Immature natural killer cell (primary cell): ENCODE data around the gene F12. TPM values are rescaled to one million over a fixed set of nuclear protein-coding genes. Genes with fewer than 3 reads are reported as not detected.

Experiments used
- DNase-seq, 3 donors: peaks; one replicate each; pipeline ENCODE4 v3.0.0; 2022; ENCODE audit warnings: mixed read lengths in 1 of 3
- H3K27ac Mint-ChIP-seq, 6 donors: one replicate each; pipeline ENCODE4 v1.8.0; 2020; ENCODE audit warnings: mixed read lengths in 6 of 6, mild to moderate bottlenecking in 5 of 6, inconsistent platforms in 4 of 6, moderate library complexity in 3 of 6
- H3K27me3 Mint-ChIP-seq, 3 donors: one replicate each; pipeline ENCODE4 v1.8.0; 2020 to 2021; ENCODE audit warnings: low read depth in 3 of 3, mild to moderate bottlenecking in 3 of 3, mixed read lengths in 3 of 3, moderate library complexity in 3 of 3, inconsistent platforms in 1 of 3
- H3K36me3 Mint-ChIP-seq, 3 donors: one replicate each; pipeline ENCODE4 v1.8.0; 2020; ENCODE audit warnings: mixed read lengths in 3 of 3, inconsistent platforms in 2 of 3, mild to moderate bottlenecking in 2 of 3
- H3K4me1 Mint-ChIP-seq, 2 donors: one replicate each; pipeline ENCODE4 v1.8.0; 2020; ENCODE audit warnings: inconsistent platforms in 2 of 2, mild to moderate bottlenecking in 2 of 2, mixed read lengths in 2 of 2, moderate library complexity in 1 of 2
- H3K4me3 Mint-ChIP-seq, 5 donors: one replicate each; pipeline ENCODE4 v1.8.0; 2020; ENCODE audit warnings: mild to moderate bottlenecking in 5 of 5, mixed read lengths in 5 of 5, inconsistent platforms in 3 of 5, moderate library complexity in 3 of 5
- H3K9me3 Mint-ChIP-seq, 6 donors: one replicate each; pipeline ENCODE4 v1.8.0; 2020; ENCODE audit warnings: mild to moderate bottlenecking in 6 of 6, mixed read lengths in 6 of 6, inconsistent platforms in 4 of 6, moderate library complexity in 3 of 6
- polyA plus RNA-seq, 3 donors: library from polyadenylated mRNA; unstranded; fragments of 300-500 nt; fragmentation: Illumina TruSeq; gene quantifications; one replicate each; pipeline ENCODE4 v1.2.3, GENCODE V29; 2021

Gene F12
- polyA plus RNA-seq, 3 donors from 2014 or later, result 1.3 to 2.3 TPM; not detected in 1

DNA sequence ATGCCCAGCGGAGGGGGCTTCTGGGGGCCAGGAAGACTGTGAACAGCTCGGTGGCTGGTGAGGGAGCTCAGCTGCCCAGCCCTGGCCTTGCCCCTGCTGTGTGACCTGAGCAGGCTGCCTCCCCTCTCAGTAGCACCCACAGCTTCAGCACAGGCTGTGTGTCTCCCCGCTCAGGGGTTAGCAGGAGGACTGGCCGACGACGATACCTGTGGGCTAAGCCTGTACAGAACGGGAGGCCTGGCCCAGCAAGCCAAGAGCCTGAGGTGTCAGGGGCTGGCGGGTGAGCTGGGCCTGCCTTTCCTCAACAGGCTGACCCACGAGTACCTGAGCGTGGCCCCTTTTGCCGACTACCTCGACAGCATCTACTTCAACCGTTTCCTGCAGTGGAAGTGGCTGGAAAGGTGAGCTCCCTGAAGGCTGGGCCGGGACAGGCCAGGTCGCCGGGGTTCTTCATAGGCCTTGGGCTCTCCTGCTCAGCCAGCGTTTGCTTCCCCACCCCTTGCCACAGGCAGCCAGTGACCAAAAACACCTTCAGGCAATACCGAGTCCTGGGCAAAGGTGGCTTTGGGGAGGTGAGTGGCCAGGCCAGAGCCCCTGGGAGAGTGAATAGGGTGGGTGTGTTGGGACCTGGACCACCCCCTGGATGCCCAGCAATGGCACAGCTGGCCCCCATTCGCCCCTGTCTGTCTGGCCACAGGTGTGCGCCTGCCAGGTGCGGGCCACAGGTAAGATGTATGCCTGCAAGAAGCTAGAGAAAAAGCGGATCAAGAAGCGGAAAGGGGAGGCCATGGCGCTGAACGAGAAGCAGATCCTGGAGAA lies 23.7 kb upstream of the F12 start:
- DNase-seq, result no peak
- peak overlapping the region in 5 of 6 donors; percentile 74 to 86 (median 79) for H3K27ac Mint-ChIP-seq
- H3K36me3 Mint-ChIP-seq, result peaks cover 5 to 33% (median 9%) of the 10 kb centered on the region in 3 donors
- no peaks in the 10 kb centered on the region for H3K9me3 Mint-ChIP-seq
- peak overlapping the region; percentile 23 to 94 (median 54) for H3K4me3 Mint-ChIP-seq
- H3K27me3 Mint-ChIP-seq, result peaks cover 9 to 16% (median 10%) of the 10 kb centered on the region in 3 donors
- peaks cover 74 to 85% of the 10 kb centered on the region in 2 donors for H3K4me1 Mint-ChIP-seq

DNA sequence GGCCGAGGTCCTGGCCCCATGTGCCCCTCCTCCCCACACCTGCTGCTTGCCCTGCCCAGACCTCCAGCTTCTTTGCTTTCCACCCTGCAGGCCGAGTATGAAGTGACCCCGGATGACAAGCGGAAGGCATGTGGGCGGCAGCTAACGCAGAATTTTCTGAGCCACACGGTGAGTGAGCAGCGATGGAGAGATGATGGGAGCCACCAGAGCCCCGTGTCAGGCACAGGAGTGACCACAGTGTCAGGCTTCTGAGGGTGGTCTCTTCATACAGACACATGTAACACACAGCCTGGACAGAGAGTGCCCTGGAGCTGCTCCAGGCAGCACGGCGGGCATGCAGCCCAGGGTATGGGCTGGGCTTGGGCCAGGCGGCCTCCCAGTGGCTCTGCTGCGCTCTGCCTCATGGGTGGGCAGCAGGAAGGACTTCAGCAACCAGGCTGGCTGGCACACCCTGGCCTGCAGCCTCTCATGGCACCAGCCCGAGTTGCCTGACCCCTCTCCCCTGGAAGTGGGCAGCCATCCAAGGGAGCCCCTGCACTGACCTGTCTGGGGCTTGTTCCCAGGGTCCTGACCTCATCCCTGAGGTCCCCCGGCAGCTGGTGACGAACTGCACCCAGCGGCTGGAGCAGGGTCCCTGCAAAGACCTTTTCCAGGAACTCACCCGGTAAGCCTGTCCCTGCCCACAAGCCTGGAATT lies 22.9 kb upstream of the F12 start:
- H3K27ac Mint-ChIP-seq, result peak overlapping the region; percentile 93 to 99 (median 97)
- H3K4me1 Mint-ChIP-seq, result peaks cover 78 to 86% of the 10 kb centered on the region in 2 donors
- H3K36me3 Mint-ChIP-seq, result peaks cover 4 to 27% (median 8%) of the 10 kb centered on the region in 3 donors
- peaks cover 9 to 16% (median 10%) of the 10 kb centered on the region in 3 donors for H3K27me3 Mint-ChIP-seq
- peak overlapping the region; percentile 93 to 95 (median 94) for H3K4me3 Mint-ChIP-seq
- no peaks in the 10 kb centered on the region for H3K9me3 Mint-ChIP-seq
- DNase-seq, result no peak

DNA sequence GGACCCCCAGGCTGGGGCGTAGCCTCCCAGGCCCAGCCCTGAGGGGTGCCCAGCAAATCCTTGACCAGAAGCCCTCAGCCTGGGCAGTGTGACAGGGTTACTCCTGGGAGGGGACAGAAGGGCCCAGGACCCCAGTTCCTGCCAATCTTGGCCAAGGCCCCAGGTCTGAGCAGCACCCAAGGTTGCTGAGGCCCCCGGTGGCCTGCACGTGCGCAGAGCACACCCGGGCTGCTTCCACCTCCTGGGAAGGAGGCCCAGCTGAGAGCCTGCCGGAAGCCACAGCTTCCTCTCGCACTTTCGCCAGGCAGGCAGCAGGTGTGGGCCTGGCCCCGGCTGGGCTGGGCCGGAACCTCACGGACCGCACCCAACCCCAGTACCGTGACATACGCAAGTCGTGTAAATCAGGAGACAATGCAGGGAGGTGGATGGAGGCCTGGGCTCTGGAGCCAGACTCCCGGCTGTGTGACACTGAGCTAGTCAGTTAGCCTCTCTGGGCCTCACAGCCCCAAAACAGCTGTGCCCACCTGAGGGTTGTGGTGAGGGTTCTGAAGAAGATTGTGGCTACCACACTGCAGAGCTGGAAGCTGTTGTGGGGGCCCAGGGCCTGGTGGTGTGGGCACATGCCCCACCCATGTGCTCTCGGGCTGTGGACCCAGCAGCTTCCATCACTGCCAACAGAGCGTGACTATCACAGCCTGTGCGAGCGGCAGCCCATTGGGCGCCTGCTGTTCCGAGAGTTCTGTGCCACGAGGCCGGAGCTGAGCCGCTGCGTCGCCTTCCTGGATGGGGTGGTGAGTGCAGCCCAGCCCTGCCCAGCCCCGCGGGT lies 22.2 kb upstream of the F12 start:
- peaks cover 76 to 83% of the 10 kb centered on the region in 2 donors for H3K4me1 Mint-ChIP-seq
- peaks cover 1 to 20% (median 4%) of the 10 kb centered on the region in 3 donors for H3K36me3 Mint-ChIP-seq
- peak overlapping the region; percentile 93 to 95 (median 94) for H3K4me3 Mint-ChIP-seq
- no peaks in the 10 kb centered on the region for H3K9me3 Mint-ChIP-seq
- DNase-seq, result peak; percentile 79 to 84 (median 81)
- H3K27me3 Mint-ChIP-seq, result peaks cover 9 to 21% (median 10%) of the 10 kb centered on the region in 3 donors
- peak overlapping the region; percentile 93 to 99 (median 97) for H3K27ac Mint-ChIP-seq

DNA sequence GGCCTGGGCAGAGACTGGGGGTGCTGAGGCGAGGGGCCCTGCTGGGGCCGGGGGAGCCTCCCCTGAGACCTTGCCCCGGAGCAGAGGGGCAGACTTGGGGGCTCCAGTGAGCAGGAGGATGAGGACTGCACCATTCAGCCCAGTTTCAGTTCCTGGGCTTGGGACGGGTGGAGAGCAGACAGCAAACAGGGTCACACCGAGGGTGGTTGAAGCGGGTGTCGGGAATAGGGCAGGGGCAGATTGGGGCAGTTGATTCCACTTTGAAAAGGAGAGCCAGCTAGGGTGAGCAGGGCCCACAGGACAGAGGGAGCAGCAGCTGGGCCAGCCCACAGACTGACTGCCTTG lies 21.6 kb upstream of the F12 start:
- H3K9me3 Mint-ChIP-seq, result no peaks in the 10 kb centered on the region
- peak overlapping the region; percentile 93 to 95 (median 94) for H3K4me3 Mint-ChIP-seq
- peaks cover 14 to 26% (median 15%) of the 10 kb centered on the region in 3 donors for H3K27me3 Mint-ChIP-seq
- H3K36me3 Mint-ChIP-seq, result peaks cover 0 to 19% (median 4%) of the 10 kb centered on the region in 3 donors
- H3K4me1 Mint-ChIP-seq, result peaks cover 79 to 85% of the 10 kb centered on the region in 2 donors
- peak overlapping the region; percentile 93 to 99 (median 97) for H3K27ac Mint-ChIP-seq
- DNase-seq, result no peak

DNA sequence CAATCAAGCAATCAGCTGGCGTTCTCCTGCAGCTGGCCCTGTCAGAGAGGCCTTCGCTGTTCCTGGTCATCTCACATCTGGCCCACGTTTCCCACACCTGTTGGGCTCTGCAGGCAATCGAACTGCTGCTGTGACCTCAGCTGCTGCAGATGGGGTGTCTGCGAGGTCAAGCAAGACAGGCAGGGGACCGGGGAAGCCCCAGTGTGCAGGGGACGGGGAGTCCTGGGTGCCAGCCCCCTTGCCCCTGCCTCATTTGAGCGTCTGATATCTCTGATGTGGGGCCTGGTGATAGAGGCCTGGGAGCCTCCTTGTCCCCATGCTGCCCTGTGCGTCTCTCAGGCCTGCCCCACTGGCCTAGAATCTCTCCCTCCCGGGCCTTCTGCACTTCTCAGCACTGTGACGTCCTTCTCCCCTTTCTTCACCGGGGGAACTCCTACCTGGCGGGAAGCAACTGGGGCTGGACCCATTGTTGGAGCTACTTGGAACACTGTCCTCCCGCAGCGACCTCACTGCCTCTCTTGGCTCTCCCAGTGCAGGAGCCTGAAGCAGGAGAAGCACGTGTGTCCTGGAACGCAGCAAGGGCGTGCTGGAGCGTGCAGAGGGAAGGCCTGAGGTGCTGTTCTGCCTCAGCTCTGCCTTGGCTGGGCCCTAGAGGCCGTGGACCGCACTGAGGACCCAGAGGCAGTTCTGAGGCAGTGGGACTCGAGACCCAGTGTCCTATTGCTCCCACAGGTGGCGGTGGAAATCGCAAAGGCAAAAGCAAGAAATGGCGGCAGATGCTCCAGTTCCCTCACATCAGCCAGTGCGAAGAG lies 21.0 kb upstream of the F12 start:
- H3K4me3 Mint-ChIP-seq, result peak overlapping the region; percentile 93 to 95 (median 94)
- peaks cover 0 to 13% (median 4%) of the 10 kb centered on the region in 3 donors for H3K36me3 Mint-ChIP-seq
- H3K4me1 Mint-ChIP-seq, result peaks cover 85% of the 10 kb centered on the region in 2 donors
- no peaks in the 10 kb centered on the region for H3K9me3 Mint-ChIP-seq
- peaks cover 14 to 29% (median 15%) of the 10 kb centered on the region in 3 donors for H3K27me3 Mint-ChIP-seq
- no peak for DNase-seq
- peak overlapping the region; percentile 93 to 99 (median 97) for H3K27ac Mint-ChIP-seq

DNA sequence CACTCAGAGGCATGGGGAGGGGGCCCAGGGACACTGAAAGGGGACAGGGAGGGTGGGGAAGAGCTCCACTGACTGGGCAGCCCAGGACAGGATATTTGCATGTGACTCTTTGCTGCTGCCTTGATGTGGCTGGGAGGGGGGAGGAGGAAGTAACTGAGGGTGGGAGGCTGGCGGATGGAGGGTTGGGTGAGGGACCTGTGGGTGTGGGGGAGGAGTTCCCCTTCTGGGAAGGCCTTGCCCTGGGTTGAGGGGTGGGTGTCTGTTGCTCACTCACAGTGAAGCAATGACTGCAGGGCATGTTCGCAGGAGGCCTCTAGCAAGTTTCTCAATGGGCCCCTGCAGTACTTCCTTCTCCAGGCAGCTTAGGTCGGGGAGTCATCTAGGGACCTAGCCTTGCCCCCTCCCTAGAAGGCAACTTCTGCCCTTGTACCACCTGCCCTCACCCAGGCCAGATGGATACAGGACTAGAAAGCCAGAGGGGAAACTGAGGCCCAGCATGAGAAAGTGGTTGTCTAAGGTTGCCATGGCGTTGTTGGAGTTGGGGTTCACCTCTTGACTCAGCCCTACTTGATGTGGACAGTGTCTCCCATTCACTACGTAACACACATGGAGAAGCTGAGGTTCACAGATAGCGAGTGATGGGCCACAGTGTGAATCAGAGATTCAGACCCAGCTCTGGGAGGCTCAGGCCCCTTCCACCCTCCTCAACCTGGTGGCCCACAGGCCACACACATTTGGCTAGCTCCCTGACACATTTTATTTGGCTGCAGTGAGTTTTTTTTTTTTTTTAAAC lies 20.1 kb upstream of the F12 start:
- H3K27ac Mint-ChIP-seq, result peak overlapping the region; percentile 93 to 99 (median 97)
- DNase-seq, result peak; percentile 82 to 84 (median 83)
- H3K4me1 Mint-ChIP-seq, result peaks cover 84 to 85% of the 10 kb centered on the region in 2 donors
- H3K27me3 Mint-ChIP-seq, result peaks cover 14 to 29% (median 15%) of the 10 kb centered on the region in 3 donors
- H3K36me3 Mint-ChIP-seq, result peaks cover 0 to 7% (median 3%) of the 10 kb centered on the region in 3 donors
- H3K9me3 Mint-ChIP-seq, result no peaks in the 10 kb centered on the region
- peak overlapping the region; percentile 93 to 95 (median 94) for H3K4me3 Mint-ChIP-seq

DNA sequence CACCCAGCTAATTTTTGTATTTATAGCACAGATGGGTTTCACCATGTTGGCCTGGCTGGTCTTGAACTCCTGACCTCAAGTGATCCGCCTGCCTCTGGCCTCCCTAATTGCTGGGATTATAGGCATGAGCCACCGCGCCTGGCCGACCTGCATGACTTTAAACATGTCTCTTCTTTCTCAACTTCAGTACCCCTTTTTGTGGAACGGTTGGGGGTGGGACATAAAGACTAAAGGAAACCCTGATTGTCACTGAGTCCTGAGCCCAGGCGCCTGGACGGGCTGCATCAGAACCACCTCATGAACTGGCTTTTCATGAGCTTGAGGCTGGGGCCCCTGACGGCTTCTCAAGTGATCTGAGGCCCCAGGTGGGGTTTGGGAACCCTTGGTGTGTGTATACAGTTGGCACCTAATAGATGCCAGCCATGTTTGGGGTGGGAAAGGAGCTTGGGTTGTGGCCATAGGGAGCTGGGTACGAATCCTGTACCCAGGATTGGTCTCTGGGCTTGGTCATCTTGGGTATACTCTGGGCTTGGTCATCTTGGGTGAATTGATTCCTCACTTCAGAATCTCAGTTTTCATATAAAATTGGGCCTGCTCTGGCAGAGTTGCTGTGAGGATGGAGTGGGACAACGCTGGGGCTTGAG lies 19.3 kb upstream of the F12 start:
- no peaks in the 10 kb centered on the region for H3K9me3 Mint-ChIP-seq
- H3K4me1 Mint-ChIP-seq, result peaks cover 82 to 83% of the 10 kb centered on the region in 2 donors
- H3K4me3 Mint-ChIP-seq, result peak overlapping the region; percentile 93 to 95 (median 94)
- peak overlapping the region; percentile 93 to 99 (median 97) for H3K27ac Mint-ChIP-seq
- H3K27me3 Mint-ChIP-seq, result peaks cover 12 to 29% (median 15%) of the 10 kb centered on the region in 3 donors
- peaks cover 0 to 4% (median 0%) of the 10 kb centered on the region in 3 donors for H3K36me3 Mint-ChIP-seq
- no peak for DNase-seq

DNA sequence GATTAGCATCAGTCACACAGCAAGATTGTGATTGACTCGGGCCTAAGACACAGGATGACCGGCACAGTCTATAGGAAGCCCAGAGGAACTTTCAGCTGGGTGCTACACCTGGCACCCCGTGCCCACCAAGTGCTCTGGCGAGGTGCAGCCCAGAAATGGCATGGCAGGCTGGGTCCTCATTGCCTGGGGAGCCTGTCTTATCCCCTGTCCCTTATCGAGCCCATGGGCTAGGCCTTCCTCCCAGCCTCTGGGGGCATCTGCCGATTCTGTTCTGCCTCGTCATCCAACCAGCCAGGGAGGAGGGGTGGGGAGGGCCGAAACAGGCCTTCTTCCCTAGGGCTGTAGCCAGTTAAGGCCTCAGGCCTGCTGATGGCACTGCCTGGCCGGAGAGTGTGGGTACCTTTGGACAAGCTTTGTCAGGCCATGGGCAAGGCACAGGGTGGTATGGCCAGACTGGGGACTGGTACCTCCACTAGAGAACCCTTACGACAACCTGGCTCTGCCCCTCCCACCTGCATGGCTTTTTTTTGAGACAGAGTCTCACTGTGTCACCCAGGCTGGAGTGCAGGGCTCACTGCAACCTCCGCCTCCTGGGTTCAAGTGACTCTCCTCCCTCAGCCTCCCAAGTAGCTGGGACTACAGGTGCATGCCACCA lies 18.7 kb upstream of the F12 start:
- Mint-ChIP-seq H3K27ac (peak overlapping the region; percentile 93 to 99 (median 97)), H3K4me3 (peak overlapping the region; percentile 93 to 95 (median 94)), H3K27me3 (peaks cover 12 to 29% (median 15%) of the 10 kb centered on the region in 3 donors), H3K4me1 (peaks cover 78% of the 10 kb centered on the region in 2 donors), H3K9me3 (no peaks in the 10 kb centered on the region), H3K36me3 (peaks cover 0 to 4% (median 0%) of the 10 kb centered on the region in 3 donors)
- no peak for DNase-seq

DNA sequence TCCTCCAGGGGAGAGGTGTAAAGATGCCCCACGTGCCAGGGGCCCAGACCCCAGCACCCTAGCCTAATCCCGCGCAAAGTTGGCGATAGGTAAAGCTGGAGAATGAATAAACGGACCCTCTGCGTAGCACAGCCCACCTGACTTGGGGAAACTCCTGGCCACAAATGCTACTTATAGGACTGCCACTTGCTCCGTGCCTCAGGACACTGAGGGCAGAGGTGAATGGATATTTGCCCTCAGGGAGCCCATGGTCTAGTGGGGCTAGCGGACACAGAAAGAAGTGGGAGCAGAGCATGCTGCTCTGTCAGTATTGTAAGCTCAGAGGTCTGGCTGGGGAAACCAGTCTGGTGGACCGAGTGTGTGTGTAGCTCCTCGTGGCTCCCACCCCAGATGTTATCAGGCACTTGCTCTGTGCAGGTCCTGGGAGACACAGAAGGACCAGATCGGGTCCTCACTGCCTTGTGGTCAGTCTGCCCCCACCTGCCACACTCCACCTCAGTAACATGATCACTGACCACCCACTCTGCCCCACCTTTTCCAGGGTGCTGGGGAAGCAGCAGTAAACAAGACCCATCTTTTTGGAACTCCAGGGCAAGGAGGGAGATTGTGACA lies 18.0 kb upstream of the F12 start:
- Mint-ChIP-seq H3K36me3 (peaks cover 0 to 4% (median 0%) of the 10 kb centered on the region in 3 donors), H3K27me3 (peaks cover 12 to 29% (median 15%) of the 10 kb centered on the region in 3 donors), H3K4me1 (peaks cover 72 to 74% of the 10 kb centered on the region in 2 donors), H3K9me3 (no peaks in the 10 kb centered on the region), H3K4me3 (peak overlapping the region; percentile 93 to 95 (median 94)), H3K27ac (peak overlapping the region; percentile 93 to 99 (median 97))
- DNase-seq, result no peak

DNA sequence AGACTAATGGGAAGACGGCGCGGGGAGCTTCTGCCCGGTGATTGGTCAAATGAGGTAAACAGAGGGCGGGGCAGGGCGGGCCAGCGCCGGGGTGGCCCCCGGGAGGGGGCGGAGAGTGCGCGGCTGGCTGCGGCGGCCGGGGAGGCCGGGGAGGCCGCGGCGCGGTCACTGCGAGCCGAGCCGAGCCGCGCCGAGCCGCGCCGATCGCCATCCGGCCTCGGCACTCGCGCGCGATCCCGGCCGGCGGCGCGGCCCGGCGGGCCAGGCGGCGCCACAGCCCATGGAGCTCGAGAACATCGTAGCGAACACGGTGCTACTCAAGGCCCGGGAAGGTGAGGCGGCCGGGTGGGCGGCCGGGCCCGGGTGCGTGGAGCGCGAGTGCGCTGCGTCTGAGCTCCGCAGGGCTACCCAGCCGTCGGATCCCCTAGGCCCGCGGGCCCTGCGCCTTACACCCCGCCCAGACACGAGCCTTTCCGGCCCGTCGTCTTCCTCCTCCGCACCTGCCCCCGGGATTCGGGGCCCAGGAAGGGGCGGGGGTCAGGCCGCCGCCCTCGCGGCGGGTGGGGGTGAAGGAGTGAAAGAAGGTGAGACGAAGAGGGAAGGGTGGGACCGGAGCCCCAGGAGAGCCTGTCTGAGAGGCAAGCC lies 17.3 kb upstream of the F12 start, which contains the start of gene GRK6:
Gene GRK6 (plus strand): TSS at position 111 of the 645 bp plus-strand sequence. CDS start 170 bp downstream, at position 281.
- Mint-ChIP-seq H3K27me3 (peaks cover 12 to 26% (median 15%) of the 10 kb centered on the region in 3 donors), H3K27ac (peak within 1 kb of the TSS; percentile 96 to 99 (median 98)), H3K4me3 (peak within 1 kb of the TSS; percentile 93 to 96 (median 94)), H3K36me3 (no peaks in the 10 kb centered on the region), H3K9me3 (no peaks in the 10 kb centered on the region), H3K4me1 (peaks cover 65 to 68% of the 10 kb centered on the region in 2 donors)
- peak in 2 of 3 donors; percentile 65 to 70 for DNase-seq
